GM19463 (cell line): ENCODE results near the gene PADI1.
"Not testable (repeated sequence)": the region's sequence is repeated elsewhere in the genome, so short reads cannot be mapped to it uniquely, and the experiment has no call there.

Experiments used
- ATAC-seq: cut with Tn5 transposase; IDR thresholded peaks from one replicate; pipeline ENCODE4 v1.9.1; 2021; ENCODE audit warnings: mild to moderate bottlenecking, moderate library complexity; ENCODE audit not compliant: unreplicated experiment

The PADI1 gene

DNA sequence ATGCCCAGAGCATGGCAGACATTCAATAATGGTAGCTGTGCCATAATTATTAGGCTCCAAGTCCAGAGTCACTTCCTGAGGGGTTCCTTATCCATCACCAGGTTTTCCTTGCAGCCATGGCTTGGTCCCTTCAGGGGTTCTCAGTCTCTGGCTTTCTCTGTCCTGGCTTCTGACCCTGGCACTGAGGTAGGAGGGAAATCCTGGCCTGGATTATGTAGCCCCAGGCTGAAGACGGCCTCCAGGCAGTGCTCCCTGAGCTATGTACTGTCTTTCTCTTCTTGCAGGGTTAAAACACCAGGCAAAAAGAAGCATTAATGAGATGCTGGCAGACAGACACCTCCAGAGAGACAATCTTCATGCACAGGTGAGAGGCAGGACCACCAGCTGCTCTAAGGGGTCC is 34.5 kb downstream of the PADI1 start:
- no peak for ATAC-seq

DNA sequence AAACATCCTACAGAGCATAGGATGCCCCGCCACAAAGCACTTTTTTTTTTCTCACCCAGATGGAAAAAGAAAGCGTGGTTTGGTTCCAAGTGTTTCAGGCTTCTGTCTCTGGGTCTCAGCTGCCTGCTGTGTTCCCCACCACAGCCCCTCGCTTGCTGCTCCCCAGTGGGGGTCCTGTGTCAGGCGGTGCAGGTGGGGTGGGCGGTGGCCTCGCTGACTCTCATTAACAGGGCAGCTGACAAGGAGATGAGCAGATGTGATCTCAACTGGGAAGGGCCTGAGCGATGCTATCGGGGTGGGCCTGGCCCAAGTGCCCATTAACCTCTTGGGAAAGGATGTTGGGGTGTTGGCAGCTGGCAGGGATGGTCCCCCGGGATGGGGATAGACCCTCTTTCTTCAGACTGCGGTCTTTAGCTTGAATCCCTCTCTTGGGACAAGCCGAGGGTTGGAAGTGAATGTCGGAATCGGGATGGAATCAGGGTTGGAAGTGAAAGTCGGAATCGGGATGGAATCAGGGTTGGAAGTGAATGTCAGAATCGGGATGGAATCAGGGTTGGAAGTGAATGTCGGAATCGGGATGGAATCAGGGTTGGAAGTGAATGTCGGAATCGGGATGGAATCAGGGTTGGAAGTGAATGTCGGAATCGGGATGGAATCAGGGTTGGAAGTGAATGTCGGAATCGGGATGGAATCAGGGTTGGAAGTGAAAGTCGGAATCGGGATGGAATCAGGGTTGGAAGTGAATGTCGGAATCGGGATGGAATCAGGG is 36.3 kb downstream of the PADI1 start:
- ATAC-seq = not testable (repeated sequence)

DNA sequence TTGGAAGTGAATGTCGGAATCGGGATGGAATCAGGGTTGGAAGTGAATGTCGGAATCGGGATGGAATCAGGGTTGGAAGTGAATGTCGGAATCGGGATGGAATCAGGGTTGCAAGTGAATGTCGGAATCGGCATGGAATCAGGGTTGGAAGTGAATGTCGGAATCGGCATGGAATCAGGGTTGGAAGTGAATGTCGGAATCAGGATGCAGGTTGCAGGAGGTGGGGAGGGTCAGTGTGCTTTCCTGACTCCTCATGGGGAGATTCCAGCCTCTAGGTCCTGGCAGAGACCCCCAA is 36.8 kb downstream of the PADI1 start:
- not testable (repeated sequence) for ATAC-seq

DNA sequence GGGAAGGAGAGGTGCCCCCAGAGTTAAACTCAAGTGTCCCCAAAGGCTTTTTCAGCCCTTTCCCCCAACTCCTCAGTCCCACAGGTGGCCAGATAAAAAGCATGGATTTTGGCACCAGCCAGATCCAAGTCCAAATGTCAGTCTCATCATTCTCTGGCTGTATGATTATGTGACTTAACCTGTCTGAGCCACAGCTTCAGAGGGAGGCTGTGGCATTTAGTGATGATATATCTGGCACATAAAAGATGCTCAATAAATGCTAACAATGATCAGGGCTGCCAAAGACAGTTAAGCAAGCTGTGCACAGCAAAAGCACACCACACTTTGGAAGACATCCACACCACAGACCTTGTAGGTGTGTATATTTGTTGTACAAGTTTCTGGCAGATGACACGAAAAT is 38.3 kb downstream of the PADI1 start:
- ATAC-seq = no peak

DNA sequence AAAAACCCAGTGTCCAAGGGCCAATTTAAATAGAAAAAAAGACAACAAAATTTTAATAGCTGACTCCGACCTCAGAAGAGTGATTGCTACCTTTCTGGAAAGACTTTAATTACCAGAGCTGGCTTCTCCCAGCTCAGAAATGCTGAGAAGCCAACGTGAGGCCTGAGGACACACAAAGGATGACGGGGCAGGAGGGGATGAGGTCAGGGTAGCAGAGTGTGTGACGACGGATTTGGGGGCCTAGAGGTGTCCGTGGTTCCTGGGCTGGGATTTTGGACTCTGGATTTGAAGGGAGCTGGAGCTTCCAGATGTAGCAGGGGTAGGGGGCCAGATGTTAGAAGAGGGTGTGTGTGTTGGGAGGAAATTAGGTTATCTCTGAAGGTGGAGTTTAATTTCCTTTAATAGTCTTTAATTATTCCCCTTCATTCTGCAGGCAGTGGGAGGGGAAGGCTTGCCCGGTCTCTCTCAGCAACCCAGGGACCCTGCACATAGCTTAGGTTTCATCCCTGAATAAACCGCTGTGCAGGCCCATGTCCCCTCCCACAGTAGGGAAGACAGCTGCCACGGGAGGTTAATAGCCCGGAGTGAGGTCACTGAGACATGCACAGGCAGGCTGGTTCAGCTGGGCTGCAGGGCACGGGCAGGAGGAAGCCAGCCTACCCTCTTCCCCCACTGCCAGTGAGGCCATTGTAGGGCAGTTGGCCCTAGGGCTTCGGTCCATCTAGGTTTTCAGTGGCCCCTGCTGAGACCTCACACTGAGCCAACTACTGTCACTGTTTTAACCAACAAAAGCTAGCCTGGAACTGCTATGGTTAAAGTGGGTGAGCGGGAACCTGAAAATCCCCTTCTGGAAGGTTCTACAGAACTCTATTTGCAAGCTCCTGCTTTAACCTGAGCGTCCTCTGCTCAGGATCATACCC is 40.2 kb downstream of the PADI1 start:
- no peak for ATAC-seq

DNA sequence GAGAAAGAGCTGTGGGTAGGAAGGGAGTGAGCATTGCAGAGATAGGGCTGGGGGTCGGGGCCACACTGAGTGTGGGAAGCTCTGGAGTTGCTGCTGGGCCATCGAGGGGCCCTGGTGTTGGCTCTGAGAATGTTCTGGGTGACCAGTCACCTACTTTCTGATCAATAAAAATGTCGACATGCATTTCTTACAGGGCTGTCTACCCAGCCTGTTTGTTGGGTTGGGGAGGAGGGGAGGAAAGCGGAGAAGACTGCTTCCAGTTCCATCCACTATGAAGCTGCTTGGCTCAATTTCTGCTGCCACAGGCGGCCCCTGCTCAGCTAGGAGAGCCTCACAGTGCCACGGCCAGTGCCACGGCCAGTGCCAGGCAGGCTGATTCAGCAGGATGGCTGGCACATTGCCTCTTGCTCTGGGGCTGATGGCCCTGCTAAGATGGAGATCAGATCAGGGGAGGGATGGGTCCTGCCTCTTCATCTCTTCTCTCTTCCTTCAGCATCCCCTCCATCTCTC is 40.9 kb downstream of the PADI1 start:
- no peak for ATAC-seq

DNA sequence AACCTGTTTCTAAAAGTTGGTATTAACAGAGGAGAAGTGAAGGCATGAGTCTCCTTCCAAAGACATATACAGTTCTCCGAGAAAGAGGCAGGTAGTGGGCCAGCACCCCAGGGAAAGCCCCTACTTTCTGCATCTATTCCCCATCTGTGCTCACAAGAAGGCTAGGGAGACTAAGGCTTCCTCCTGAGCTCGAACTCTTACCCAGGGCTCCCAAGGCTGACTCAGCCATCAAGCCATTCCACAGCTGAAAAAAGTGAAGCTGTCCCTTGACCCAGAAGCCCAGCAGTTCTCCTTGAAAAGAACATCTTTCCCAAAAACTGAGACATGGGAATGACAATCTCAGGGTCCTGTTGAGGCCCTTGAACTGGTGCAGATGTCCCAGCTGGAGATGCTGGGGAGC is 42.0 kb downstream of the PADI1 start:
- no peak for ATAC-seq

DNA sequence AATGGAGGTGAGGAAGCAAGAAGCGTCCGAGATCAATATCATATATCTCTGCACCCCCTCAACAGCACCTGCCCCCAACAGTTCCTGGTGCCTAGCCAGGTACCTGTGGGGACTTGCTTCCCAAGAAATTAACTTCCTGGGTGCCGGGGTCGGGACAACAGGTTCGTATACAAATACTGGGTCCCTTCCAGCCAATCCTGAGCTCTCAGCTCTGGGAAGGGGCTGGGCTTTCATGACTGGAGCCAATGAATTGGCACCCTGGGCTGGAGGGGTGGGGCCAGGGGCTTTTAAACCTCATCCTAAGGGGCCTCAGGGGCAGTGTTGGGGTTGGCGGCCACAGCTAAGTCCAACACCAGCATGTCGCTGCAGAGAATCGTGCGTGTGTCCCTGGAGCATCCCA is 43.9 kb downstream of the PADI1 start, which contains the start of gene PADI3:
TSS of gene PADI3 (plus strand) at position 318 of the 400 bp plus-strand sequence. CDS start at position 358, 40 bp downstream.
- ATAC-seq = no peak

DNA sequence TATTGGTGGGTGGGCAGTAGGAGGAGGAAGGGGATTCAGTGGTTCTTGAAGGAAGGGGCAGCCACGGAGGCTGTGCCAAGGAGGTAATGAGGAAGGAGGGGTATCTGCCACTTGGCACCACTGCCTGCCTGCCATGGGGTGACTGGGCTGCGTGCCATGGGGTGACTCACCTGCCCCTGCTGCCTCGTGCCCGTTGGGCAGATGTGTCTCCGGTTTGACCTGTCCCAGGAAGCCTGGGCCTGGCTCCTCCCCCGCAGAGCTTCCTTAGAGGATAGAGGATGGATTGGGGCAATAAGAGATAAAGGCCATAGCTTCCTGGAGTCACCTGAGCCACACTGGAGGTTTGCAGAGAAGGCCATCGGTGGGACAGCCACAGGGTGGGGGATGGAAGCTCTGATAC is 45.7 kb downstream of the PADI1 start:
- no peak for ATAC-seq

DNA sequence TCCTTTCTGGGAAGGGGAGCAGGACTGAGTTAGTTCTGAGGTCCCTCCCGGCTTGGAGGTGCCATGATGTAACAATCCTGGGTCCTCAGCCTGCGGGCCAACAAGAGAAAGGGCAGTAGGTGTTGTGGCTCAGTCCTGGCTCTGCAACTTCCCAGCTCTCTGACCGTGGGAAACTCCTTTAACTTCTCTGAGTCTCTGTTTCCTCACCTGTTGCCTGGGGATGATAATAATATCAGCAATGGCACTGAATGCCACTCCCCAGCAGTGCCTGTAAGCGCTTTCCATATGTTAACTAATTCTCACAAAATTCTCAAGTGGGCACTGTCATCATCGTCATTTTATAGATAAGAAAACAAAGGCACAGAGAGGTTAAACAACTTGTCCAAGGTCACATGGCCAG is 46.3 kb downstream of the PADI1 start:
- ATAC-seq = no peak

DNA sequence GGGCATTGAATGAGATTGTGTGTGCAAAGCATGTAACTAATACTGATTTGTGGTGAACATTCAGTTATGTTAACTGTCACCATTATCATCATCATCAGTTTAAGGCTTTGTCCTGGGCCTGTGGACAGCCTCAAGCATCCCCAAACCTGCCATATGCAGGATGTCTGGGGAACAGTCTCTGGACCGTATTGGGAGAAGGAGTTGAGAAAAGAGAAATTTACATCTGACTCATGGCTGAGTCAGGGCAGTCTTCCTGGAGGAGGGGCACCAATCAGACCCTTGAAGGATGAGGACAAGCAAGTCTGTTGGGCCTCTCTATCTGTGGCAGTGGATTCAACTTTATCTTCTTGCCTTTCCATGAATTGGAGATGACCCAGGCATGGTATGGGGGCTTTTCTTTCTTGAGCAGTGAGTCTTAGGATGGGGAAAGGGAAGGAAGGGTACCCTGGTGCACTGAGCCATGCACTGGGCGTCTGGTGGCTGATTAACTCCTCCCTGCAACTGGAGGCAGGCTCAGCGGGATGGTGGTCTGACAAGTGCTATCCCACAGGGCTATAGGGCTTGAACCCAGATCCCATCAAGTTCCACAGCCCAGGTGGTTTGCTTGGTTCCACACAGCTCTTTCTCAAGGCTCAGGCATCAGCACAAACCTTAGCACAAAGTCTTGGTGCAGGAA is 46.9 kb downstream of the PADI1 start:
- ATAC-seq = no peak

DNA sequence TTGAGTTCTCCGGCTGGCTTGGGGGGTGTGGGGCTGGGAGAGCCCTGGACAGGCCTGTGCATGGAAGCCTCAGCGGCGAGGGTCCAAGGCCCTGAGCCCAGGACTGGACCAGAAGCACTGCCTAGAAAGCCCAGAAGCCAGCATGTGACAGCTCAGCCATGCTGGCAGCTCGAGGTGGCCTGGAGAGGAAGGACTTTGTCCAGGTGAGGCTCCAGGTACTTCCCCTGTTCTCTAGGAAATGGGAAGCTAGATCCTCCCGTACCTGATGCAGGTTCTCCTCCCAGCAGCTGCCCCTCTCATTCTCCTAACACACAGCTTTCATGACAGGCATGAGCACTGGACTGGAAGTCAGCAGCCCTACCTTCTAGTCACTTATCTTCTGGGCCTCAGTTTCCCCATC is 50.4 kb downstream of the PADI1 start:
- no peak for ATAC-seq

DNA sequence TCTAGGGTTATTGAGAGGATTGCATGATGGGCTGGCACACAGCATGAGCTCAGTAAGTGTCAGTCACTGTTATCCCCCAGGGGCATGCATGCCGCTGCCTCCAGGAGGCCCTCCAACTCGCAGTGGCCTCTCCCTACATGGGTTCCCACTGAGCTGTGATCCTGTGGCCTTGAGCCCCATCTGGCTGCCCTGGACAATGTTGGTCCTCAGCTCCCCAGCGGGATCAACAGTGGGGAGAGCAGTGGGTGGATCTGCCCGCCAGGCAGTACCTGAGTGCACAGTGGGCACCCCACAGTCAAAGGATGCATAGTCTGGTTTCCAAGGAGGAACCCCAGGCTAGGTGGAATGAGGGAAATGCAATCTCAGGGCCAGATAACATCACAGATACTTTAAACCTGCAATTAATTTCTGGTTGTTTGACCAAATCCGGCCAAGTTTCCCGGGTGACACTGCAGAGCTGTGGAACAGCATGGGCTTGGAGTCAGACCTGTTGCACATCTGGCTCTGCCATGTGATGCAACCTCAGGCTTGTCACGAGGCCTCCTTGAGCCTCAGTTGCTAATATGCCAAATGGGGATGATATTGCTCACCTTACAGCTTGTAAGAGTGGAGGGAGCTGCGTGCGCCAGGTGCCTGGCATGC is 53.3 kb downstream of the PADI1 start:
- ATAC-seq = no peak

DNA sequence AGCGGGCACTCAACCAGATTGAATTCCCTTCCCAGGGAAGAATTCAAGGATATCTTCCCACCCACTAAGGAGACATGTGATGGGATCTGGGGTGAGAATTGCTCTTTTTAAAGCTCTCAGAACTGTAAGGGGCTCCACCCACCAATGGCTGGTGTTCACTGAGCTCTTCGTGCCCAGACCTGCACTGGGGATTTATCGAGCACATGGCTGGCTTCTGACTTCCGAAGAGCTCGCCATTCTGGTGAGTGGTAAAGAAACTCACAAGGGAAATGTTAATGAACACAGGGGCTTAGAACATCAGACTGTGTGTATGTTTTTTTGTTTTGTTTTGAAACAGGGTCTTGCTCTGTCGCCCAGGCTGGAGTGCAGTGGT is 53.8 kb downstream of the PADI1 start:
- ATAC-seq = no peak

DNA sequence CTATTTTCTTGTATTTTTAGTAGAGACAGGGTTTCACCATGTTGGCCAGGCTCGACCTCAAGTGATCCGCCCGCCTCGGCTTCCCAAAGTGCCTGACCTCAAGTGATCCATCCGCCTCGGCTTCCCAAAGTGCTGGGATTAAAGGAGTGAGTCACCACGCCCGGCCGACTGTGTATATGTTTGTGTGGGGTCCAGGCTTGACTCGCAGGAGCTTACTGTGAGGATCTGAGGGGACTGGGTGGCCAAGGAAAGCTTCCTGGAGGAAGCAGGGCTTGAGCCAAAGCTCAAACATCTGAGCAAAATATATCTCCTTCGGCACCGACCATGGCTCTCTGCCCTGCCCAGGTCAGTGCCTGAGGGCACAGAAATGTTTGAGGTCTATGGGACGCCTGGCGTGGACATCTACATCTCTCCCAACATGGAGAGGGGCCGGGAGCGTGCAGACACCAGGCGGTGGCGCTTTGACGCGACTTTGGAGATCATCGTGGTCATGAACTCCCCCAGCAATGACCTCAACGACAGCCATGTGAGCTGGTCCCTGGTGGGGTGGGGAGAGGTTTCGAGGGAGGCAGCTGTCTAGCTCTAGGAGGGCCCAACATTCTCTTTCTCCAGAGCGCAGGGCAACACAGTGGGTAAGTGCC is 54.4 kb downstream of the PADI1 start:
- ATAC-seq = no peak

DNA sequence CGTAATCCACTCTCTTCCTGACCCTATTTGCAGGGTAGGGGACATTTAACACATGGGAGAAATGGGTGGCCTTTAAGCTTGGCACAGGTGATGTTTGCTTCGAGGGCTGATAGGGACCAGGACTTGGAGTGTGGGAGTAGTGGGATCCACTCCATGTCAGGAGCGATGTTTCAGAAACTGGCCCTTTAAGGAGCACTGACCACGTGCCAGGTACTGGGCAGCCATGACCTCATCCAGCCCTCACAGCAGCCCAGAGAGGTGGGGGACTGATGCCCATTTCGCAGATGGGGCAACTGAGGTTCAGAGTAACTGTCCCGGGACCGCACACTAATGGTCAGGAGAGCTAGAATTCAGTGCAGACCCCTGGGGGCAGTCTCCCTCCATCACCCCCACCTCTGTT is 55.3 kb downstream of the PADI1 start:
- ATAC-seq = no peak

DNA sequence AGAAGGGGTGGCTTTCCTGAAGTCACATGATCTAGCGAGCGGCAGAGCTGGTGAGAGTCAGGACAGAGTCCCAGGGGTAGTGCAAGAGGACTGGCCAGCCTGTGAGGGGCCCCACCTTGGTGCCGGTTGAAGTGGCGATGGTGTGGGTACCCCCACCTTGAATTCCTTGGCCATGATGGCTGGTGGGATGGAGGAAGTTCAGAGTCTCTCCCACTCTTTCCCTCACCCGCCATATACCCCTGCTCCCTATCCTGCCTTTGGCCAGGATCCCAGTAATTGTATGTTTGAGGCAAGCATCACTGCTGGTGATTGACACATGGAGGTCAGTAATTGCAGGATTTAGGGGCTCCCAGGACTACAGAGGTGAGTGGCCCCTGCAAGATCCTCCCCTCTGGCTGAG is 55.8 kb downstream of the PADI1 start:
- no peak for ATAC-seq

DNA sequence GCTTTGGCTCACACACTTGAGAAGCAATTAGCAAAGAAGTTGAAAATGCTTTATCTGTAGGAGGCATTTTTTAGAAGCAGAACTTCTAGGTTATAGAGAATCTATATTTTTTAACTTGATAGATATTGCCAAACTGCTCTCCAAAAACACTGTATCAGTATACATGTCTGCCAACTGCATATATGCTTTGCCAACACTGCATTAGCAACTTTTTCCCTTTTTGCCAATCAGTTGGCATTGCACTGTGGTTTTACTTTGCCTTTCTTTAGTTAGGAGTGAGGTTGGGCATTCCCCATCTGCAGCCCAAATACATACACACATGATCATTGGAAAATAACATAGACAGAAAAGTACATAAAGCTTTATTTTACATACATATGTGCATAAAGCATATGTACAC is 59.0 kb downstream of the PADI1 start:
- ATAC-seq = no peak

DNA sequence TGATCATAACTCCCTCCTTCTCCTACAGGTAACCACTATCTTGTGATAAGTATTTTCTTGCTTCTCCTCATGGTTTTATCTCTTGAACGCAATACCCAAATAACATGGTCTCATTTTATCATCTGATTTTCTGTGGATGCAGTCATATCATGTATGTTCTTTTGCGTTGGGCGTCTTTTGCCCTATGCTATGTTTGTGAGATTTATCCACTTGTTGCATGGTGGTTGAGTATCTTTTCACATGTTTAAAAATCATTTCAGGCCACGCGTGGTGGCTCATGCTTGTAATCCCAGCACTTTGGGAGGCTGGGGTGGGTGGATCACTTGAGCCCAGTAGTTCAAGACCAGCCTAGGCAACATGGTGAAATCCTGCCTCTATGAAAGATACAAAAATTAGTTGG is 59.5 kb downstream of the PADI1 start:
- no peak for ATAC-seq

DNA sequence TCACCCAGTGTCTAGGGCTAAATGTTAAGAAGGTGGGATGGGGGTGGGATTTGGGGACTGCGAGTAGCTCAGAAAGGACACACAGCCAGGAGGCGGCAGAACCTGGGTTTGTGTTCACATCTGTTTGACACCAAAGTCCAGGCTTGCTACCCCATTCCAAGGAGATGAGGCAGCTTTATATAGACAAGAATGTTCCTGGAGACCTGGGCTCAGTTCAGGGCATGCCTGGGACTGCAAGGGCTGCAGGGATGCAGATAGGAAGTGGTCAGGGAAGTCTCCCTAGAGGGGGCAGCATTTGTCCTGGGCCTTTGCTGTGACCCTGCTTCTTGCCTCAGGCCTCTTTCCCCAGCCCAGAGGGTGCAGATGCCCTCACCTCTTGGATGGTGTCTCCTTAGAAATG is 60.2 kb downstream of the PADI1 start:
- no peak for ATAC-seq

DNA sequence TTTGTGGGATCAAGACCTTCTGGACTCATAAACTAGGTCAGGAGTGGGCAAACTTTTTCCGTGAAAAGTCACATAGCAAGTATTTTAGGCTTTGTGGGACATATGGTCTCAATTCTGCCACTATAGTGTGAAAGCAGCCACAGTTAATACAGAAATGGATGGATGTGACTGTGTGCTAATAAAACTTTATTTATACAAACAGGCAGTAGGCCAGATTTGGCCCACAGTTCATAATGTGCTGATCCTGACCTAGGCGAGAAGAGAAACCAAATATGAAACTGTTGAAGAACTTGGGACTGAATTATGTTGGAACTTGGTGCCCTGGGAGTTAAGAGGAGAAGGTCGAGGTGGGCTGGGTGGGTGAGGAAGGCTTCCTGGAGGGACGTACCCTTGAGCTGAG is 61.0 kb downstream of the PADI1 start:
- no peak for ATAC-seq
